ENCODE results near the gene RPL22.

DNA sequence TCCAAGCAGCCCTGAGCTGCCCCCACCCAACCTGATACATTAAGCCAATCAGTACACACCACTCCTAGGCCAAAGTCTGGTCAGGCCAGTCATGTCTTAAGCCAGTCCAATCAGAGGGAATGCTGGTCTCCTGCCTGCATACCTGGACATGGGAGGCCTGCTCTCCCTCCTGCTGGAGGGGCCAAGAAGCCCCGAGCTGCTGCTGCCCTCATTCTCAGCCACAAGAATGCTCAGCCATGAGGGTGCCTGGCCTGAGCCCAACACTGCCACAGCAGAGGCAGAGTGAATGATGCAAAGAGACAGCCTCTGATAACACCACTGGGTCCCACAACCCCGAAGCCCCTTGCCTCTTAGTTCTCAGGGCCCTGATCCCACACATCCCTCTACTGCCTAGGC is 42.3 kb downstream of the RPL22 start:
- TF ChIP-seq SP1 (IDR thresholded peaks at IDR 0.05; ENCODE audit: low read depth, low read length) (no peak), CTCF (IDR thresholded peaks at IDR 0.05; ENCODE audit: control extremely low read depth in 1 of 3, insufficient read depth in 1 of 3, low read depth in 1 of 3, low read length in 3 of 3) (no peak), JUND (IDR thresholded peaks at IDR 0.05; ENCODE audit: low read length) (no peak), TAF1 (IDR thresholded peaks at IDR 0.05; ENCODE audit: low read depth, low read length) (no peak), RAD21 (IDR thresholded peaks at IDR 0.05 in 1 of 2, conservative IDR thresholded peaks at IDR 0.05 in 1 of 2; ENCODE audit: low read depth in 2 of 2, low read length in 2 of 2) (no peak), ATF3 (IDR thresholded peaks at IDR 0.05; ENCODE audit: insufficient read depth, low read depth, low read length) (no peak), KDM1A (IDR thresholded peaks at IDR 0.05; ENCODE audit: borderline replicate concordance, low read length) (no peak), EP300 (IDR thresholded peaks at IDR 0.05; ENCODE audit: borderline replicate concordance in 1 of 2, low read depth in 2 of 2, low read length in 2 of 2) (no peak), FOSL1 (IDR thresholded peaks at IDR 0.05; ENCODE audit: insufficient read depth, low read depth, low read length) (no peak), GABPA (IDR thresholded peaks at IDR 0.05; ENCODE audit: borderline replicate concordance, insufficient read depth, low read length) (no peak), RBBP5 (IDR thresholded peaks at IDR 0.05; ENCODE audit: borderline replicate concordance, low read depth, low read length) (no peak), PHF8 (conservative IDR thresholded peaks at IDR 0.05; ENCODE audit: low read depth, low read length) (no peak)
- TF ChIP-seq, protein P1, sequence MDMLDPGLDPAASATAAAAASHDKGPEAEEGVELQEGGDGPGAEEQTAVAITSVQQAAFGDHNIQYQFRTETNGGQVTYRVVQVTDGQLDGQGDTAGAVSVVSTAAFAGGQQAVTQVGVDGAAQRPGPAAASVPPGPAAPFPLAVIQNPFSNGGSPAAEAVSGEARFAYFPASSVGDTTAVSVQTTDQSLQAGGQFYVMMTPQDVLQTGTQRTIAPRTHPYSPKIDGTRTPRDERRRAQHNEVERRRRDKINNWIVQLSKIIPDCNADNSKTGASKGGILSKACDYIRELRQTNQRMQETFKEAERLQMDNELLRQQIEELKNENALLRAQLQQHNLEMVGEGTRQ (IDR thresholded peaks at IDR 0.05; ENCODE audit: low read length), result no peak
